COLO829 (cell line): ENCODE measurements around the gene TTC19.

Experiments
- DNase-seq: peaks from one replicate; pipeline ENCODE4 v3.0.0; 2012; ENCODE audit warnings: low spot score

The TTC19 gene, protein sequence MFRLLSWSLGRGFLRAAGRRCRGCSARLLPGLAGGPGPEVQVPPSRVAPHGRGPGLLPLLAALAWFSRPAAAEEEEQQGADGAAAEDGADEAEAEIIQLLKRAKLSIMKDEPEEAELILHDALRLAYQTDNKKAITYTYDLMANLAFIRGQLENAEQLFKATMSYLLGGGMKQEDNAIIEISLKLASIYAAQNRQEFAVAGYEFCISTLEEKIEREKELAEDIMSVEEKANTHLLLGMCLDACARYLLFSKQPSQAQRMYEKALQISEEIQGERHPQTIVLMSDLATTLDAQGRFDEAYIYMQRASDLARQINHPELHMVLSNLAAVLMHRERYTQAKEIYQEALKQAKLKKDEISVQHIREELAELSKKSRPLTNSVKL

GRCh38 chr17:15999141-15999973 lies at the start of gene TTC19, which contains the start of gene ZSWIM7:
Gene TTC19, plus strand, starts transcription at chr17:15999824. Its CDS starts 25 bp downstream, at chr17:15999849.
Gene ZSWIM7, minus strand, starts transcription at chr17:15999704. Its CDS starts 110 bp downstream, at chr17:15999594.
- peak; percentile 95 for DNase-seq

GRCh38 chr17:15951368-15952047 lies 48.1 kb upstream of the TTC19 start:
- DNase-seq = no peak

GRCh38 chr17:15952048-15952532 lies 47.5 kb upstream of the TTC19 start:
- no peak for DNase-seq

GRCh38 chr17:15952916-15953790 lies 46.5 kb upstream of the TTC19 start:
- no peak for DNase-seq

DNA sequence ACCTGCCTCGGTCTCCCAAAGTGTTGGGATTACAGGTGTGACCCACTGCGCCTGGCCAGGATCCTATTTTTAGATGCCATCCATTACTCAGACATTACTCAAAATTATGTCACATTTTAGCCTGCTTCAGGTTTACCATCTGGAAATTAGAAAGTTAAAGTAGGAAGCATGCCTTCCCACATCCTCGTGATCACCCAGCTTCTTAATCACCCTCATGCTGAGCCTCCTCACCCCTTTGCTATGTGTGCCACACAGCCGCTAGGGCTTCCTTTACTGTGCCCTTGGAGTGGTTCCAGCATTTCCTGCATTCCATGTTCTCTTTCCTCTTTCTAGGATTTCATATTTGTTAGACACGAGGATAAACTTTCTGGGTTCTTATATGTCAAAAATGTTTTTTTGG lies 45.4 kb upstream of the TTC19 start:
- DNase-seq = peak; percentile 25

DNA sequence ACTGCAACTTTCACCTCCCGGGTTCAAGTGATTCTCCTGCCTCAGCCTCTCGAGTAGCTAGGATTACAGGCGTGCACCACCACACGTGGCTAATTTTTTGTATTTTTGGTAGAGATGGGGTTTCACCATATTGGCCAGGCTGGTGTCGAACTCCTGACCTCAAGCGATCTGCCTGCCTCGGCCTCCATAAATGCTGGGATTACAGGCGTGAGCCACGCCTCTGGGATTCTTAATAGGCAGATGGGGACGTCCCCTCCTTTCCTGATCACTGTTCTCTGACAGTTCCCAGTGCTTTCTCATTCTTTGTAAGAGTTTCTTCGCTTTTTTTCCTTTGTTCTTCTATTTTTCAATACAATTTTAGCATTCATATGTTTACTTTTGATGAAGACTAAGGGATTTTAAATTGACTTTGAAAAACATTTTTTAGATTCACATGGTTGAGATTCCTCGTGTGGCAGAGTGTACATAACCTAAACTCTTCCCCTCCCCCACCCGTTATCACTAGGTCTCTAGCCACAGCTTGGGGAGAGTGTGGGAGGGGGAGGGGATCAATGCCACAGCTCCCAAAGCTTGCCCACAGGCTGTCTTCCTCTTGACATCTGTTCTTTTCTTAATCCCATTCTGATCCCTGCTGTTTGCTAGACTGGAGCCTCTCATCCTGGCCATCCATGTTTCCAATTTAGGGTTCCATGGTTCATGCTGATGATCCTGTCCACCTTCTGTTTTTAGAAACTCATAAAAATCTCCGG lies 43.7 kb upstream of the TTC19 start:
- no peak for DNase-seq

GRCh38 chr17:15957206-15957605 lies 42.4 kb upstream of the TTC19 start:
- DNase-seq = no peak

DNA sequence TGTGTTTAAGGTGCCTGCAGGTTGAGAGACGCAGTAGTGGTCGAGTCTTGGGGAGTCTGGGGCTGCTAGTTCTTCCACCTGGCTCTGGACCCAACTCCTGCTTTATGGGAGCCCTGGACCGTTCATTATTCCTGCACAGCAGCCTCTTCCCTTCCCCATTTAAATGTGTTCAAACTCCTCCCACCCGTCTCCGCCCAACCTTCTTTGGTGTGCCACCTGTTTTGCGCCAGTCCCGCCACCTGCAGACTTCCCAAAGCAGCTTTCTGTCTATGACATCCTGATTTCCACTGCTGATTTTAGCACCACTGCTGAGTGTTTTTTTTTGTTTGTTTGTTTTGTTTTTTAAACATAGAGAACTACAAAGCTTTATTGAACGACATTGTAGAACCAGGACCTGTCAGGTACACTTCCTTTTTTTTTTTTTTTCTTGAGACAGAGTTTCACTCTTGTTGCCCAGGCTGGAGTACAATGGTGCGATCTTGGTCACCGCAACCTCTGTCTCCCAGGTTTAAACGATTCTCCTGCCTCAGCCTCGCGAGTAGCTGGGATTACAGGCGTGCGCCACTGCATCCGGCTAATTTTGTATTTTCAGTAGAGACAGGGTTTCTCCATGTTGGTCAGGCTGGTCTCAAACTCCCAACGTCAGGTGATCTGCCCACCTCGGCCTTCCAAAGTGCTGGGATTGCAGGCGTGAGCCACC lies 41.9 kb upstream of the TTC19 start:
- DNase-seq = no peak

DNA sequence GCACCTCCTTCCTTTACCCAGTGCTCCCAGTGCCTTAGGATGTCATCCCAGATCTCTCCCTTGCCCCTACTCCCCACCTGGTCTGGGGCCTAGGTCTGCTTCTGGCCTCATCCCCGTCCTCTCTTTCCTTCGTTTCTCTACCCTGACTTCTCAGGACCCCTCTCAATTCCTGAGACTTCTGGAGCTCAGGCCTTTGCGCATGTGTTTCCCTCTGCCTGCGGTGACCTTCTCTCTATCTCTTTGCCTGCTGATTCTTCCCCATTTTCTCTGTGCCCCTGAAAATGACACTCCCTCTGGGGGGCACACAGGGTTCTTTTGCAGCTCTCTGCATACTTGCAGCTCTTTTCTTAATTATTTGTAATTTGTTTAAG lies 41.2 kb upstream of the TTC19 start:
- DNase-seq = no peak

DNA sequence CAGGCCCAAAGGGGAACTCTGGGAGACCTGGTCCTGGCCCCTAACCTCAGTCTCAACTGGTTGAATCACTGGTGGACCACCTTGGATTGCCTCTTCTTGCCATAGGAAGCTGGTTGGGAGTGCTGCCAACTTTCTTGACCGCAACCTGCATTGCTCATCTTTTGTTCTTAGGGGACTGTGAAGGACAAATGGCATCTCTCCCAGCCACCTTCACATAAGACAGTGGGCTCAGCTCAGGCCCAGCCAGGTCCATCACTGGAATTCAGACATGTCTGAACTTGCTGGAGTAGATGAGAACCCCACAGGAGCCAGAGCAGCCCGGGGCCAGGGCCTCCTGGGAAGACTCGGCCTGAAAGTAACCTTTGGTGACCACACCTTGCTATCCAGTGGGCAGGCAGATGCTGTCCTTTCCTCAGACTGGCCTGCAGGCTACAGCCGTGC lies 35.9 kb upstream of the TTC19 start:
- no peak for DNase-seq

GRCh38 chr17:15965528-15965927 lies 34.1 kb upstream of the TTC19 start:
- DNase-seq = no peak

DNA sequence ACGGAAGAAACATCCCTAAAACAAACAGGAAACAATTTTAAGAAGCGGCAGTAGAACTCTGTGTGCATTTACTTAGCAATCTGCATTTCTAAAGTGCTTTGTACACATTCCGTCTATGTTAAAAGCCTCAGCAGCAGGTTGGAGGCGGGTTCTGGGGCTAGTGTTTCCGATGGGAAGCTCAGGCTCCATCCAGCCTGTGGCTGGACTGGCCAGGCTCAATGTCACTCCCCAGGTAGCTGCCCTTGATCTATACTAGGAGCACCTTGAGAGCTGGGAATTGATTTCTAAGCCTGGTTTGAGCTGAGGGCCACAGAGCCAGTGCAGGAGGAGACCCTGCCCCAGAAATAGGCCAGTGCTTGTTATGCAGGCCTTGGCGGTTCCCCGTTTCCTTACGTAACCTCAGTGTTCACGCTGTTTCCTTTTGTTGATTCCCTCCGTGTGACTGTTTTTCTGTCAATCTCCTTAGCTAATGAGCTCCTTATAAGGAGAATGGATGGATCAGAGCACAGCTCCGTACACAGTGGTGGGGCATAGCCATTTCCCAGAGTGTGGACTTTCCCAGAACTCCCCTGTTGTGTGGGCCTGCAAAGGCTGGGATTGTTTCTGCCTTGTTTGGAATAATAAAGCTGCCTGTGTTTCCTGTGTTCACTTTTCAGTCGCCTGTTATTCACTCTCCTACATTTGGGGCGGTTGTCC lies 33.3 kb upstream of the TTC19 start:
- DNase-seq = no peak

DNA sequence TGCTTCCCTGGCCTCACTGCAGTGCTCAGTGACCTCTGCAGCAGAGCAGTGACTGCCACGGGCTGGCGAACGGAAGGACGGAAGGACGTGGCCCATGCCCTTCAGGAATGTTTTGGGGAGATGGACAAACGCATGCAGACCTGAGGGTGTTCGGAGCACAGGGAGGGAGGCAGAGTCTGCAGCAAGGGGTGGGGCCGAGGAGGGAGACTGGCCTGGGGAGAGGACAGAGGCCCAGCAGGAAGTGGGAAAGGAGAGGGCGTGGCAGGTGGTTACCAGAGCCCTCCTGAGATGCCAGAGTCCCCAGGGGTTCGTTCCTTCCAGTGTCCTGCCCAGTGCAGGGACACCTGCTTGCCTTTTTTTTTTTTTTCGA lies 32.8 kb upstream of the TTC19 start:
- DNase-seq = no peak

DNA sequence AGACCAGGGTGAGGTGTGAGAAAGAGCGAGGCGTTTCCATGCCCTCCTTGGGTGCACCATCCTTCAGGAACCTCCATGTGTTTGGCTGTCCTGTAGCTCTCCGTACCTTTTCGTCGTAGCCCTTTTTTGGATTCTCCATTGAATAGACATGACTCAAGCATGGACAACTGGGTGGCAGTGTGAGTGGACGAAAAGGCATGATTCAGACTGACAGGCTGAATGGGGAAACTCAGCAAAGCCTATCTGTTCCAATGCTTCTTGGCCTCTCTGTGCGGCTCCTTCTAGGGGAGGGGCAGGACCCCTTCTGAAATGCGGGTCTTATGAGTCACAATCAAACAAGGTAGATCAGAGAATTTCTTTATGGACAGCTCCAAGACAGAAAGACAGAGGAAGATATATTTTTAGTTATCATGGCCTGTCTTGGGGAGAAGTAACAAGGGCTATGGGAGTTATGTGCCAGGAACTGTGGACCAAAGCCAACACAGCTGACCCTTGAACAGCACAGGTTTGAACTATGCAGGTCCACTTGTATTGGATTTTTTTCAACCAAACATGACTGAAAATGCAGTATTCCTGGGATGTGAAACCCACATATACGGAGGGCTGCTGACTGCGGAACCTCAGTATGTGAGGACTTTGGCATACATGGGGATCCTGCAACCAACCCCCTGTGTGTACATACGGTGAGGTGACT lies 31.8 kb upstream of the TTC19 start:
- DNase-seq = no peak

DNA sequence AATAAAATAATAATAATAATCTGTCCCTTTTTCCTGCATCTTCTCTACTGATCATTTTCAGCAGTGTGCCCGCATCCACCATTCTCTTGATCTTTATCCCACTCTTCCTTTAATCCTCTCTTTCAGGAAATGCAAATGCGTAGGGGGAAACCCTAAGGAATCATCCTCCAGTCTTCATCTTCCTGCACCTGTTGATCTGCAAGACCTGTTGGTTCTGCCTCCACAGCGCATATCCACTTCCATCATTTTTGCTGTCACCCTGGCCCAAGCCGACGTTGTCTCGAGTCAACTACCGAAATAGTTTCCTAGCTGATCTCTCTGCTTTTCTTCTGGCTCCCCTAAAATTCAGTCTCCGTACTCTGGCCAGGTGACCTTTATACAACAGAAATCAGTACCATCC lies 30.2 kb upstream of the TTC19 start:
- DNase-seq = no peak

- DNase-seq = no peak
These were observed 29.1 kb upstream of the TTC19 start for GRCh38 chr17:15970500-15970899.

DNA sequence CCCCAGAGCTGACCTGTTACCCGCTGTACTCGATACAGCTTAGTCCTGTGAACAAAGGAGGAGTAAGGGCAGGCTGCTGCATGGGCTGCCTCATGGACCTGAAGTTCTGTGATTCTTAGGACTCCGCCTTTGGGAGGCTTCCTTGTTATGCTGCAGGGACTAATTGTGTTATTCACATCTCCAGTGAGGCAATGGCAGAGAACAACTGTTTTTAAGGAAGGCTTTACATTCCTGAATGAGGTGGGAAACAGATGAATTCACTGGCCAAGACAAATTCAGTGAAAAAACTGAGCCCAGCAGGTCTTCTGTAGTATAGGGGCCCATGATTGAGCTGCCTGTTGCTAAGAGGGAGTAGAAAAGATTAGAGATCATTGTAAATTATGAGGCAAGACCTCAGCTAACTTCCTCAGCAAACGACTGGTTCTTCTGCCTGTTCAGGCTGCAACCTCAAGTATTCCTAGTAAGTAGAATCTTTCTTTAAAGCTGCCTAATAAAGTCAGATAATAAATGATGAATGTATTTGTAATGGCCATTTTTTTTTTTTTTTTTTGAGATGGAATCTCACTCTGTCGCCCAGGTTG lies 28.4 kb upstream of the TTC19 start:
- no peak for DNase-seq

DNA sequence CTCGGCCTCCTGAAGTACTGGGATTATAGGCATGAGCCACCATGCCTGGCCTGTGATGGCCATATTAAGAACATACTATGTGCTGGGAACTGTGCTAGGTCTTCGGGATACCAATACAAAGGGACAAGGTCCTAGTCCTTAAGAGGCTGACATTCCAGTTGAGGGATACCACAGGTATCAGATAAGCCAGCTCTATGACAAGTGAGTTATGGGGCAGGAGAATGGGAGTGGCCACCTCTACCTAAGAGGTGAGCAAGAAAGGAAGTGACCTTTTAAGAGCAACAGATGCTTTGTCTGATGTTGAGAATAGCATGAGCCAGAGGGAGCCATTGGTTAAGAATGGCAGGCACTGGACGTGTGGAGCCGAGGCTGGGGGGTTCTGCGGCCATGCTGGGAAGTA lies 27.7 kb upstream of the TTC19 start:
- DNase-seq = no peak
